Left ventricle myocardium inferior (tissue), 1 donor: Measurements from ENCODE around the gene ZNF335. TPM values are rescaled to one million over a fixed set of nuclear protein-coding genes. Genes with fewer than 3 reads are reported as not detected.

ENCODE experiments used
- DNase-seq: peaks from one replicate; pipeline ENCODE4 v3.0.0-alpha.2; 2020
- H3K27ac ChIP-seq: fragments of 200-600 bp; replicated peaks from 2 replicates; pipeline ENCODE4 v1.8.0; 2021
- H3K27me3 ChIP-seq: fragments of 200-600 bp; 2 replicates; pipeline ENCODE4 v1.8.0; 2021; ENCODE audit warnings: low read depth
- H3K36me3 ChIP-seq: fragments of 200-600 bp; 2 replicates; pipeline ENCODE4 v1.8.0; 2021
- H3K4me1 ChIP-seq: fragments of 200-600 bp; 2 replicates; pipeline ENCODE4 v1.8.0; 2021
- H3K4me3 ChIP-seq: fragments of 200-600 bp; 2 replicates; pipeline ENCODE4 v1.8.0; 2021; ENCODE audit warnings: mild to moderate bottlenecking, moderate library complexity
- H3K9me3 ChIP-seq: fragments of 200-600 bp; replicated peaks from 2 replicates; pipeline ENCODE4 v1.8.0; 2021
- intact Hi-C: fragments of 100-400 bp; cut with micrococcal nuclease; formaldehyde crosslinking; loops from one replicate; pipeline ENCODE4 v1.11.0; 2022
- total RNA-seq: library from RNA; stranded (reverse); fragmentation: NEBNext Ultra II Directional; extraction: Animal tissue kit (Norgen Biotek cat#: 25700); gene quantifications from one replicate; pipeline ENCODE4 v1.2.1, GENCODE V29; 2021
- TF ChIP-seq, protein P1 (sequence below): fragments of 200-600 bp; IDR thresholded peaks from 2 replicates; pipeline ENCODE4 v1.8.0; 2021; ENCODE audit warnings: antibody characterized with exemption, mild to moderate bottlenecking, borderline replicate concordance
- donor health status: DM: no; HTN: yes; CAD: no; lungs with severe emphysema.

ZNF335 gene
- total RNA-seq, 1 donor from 2014 or later, result 8.1 TPM

- Histone ChIP-seq H3K27ac (no peak overlapping the region), H3K27me3 (no peaks in the 10 kb centered on the region), H3K4me1 (peaks cover 3% of the 10 kb centered on the region), H3K4me3 (no peak overlapping the region), H3K36me3 (peaks cover 100% of the 10 kb centered on the region), H3K9me3 (no peaks in the 10 kb centered on the region)
- TF ChIP-seq, protein P1, sequence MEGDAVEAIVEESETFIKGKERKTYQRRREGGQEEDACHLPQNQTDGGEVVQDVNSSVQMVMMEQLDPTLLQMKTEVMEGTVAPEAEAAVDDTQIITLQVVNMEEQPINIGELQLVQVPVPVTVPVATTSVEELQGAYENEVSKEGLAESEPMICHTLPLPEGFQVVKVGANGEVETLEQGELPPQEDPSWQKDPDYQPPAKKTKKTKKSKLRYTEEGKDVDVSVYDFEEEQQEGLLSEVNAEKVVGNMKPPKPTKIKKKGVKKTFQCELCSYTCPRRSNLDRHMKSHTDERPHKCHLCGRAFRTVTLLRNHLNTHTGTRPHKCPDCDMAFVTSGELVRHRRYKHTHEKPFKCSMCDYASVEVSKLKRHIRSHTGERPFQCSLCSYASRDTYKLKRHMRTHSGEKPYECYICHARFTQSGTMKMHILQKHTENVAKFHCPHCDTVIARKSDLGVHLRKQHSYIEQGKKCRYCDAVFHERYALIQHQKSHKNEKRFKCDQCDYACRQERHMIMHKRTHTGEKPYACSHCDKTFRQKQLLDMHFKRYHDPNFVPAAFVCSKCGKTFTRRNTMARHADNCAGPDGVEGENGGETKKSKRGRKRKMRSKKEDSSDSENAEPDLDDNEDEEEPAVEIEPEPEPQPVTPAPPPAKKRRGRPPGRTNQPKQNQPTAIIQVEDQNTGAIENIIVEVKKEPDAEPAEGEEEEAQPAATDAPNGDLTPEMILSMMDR, result no peak
- intact Hi-C loops, result no loop called here
- DNase-seq, result no peak
These were observed 23.7 kb downstream of the ZNF335 start for GRCh38 chr20:45948261-45948733.

DNA sequence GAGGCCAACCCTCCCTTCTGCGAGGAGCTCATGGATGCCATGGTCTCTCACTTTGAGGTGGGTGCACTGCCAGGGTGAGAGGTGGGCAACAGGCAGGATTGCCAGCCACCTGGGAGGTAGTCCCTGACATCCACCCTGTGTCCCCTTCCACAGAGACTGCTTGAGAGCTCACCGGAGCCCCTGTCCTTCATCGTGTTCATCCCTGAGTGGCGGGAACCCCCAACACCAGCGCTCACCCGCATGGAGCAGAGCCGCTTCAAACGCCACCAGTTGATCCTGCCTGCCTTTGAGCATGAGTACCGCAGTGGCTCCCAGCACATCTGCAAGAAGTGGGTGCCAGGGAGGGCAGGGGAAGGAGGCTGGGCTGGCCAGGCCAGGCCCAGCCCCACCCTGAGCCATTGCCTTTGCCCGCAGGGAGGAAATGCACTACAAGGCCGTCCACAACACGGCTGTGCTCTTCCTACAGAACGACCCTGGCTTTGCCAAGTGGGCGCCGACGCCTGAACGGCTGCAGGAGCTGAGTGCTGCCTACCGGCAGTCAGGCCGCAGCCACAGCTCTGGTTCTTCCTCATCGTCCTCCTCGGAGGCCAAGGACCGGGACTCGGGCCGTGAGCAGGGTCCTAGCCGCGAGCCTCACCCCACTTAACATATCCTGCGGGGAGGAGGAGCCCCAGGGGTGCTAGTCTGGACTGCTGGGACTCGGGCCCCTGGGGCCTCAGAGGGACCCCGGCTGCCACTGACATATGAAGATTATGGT, 24.7 kb downstream of the ZNF335 start:
- intact Hi-C loops, result no loop called here
- Histone ChIP-seq H3K4me3 (no peak overlapping the region), H3K36me3 (peaks cover 100% of the 10 kb centered on the region), H3K9me3 (no peaks in the 10 kb centered on the region), H3K27me3 (no peaks in the 10 kb centered on the region), H3K4me1 (peaks cover 3% of the 10 kb centered on the region), H3K27ac (no peak overlapping the region)
- no peak for DNase-seq
- TF ChIP-seq, protein P1, result no peak

DNA sequence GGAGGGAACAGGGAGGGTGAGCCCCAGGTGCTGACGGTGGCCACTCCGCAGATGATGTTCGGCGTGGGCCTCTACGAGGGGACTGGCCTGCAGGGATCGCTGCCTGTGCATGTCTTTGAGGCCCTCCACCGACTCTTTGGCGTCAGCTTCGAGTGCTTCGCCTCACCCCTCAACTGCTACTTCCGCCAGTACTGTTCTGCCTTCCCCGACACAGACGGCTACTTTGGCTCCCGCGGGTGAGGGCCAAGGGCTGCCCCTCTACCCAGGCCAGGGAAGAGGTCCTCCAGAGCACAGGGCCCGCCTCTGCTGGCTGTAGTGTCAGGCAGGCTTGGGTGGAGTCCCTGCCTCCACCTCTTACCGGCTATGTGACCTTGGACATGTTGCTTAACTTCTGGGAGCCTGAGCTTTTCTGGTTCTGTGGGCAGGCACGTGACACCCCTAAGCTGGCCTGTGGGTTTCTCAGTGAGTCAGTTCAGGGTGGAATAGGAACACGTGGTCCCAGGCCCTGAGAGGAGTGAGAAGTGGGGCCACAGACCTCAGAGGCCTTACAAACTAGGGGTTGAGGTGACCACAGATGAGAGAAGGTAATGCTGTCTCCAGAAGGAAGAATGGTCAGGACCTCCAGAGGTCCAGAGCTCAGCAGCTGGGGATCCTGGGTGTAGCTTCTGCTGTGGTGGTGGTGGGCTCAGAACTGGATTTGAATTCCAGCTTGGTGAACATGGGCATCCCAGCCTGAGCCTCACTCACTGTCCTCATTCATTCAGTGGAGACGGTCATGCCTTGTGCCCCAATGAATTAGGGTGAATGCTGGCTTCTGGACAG, 25.6 kb downstream of the ZNF335 start:
- H3K27ac ChIP-seq, result peak overlapping the region; percentile 21
- intact Hi-C loops, result no loop called here

GRCh38 chr20:45945678-45946148, 26.3 kb downstream of the ZNF335 start:
- no peaks in the 10 kb centered on the region for H3K9me3 ChIP-seq
- H3K4me1 ChIP-seq, result peaks cover 3% of the 10 kb centered on the region
- H3K27me3 ChIP-seq, result no peaks in the 10 kb centered on the region
- peak overlapping the region; percentile 21 for H3K27ac ChIP-seq
- intact Hi-C loops, result no loop called here
- peaks cover 100% of the 10 kb centered on the region for H3K36me3 ChIP-seq
- H3K4me3 ChIP-seq, result no peak overlapping the region
- TF ChIP-seq, protein P1, result no peak
- no peak for DNase-seq

More for the DNA sequence above, 25.6 kb downstream of the ZNF335 start:
- Histone ChIP-seq H3K36me3 (peaks cover 100% of the 10 kb centered on the region), H3K9me3 (no peaks in the 10 kb centered on the region), H3K4me3 (no peak overlapping the region), H3K27me3 (no peaks in the 10 kb centered on the region), H3K4me1 (peaks cover 3% of the 10 kb centered on the region)
- TF ChIP-seq, protein P1, result no peak
- DNase-seq, result no peak

DNA sequence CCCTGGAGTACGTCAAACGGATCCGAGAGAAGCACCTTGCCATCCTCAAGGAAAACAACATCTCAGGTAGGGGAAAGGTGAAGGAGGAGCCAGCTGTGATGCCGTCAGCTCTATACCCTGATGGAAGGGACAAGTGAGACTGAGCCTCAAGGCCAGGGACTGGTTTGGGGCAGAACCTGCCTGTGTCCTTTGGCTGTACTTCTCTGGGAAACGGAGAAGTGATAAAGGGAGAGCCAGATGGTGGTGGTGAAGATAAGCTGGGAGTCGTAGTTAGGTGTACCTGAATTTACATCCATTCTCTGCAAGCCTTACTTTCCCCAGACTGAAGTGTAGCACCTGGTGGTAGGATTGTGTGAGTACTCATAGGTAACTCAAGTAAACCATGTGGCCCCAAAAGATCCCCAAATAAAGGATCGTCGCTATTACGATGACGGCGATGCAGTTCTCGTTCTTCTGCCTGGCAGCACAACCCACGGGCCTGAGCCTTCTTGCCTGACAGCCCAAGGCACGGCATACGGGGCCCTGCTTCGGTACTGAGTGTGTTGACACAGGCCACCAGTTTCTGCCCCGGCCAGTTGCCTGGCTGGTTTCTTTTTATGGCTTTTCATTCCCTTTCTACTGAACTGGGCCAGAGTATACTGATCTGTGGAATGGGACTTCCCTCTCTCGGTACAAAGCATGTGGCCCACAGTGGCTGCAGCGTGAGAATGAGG, 26.9 kb downstream of the ZNF335 start:
- Histone ChIP-seq H3K27me3 (no peaks in the 10 kb centered on the region), H3K36me3 (peaks cover 100% of the 10 kb centered on the region), H3K4me3 (no peak overlapping the region), H3K4me1 (peaks cover 3% of the 10 kb centered on the region), H3K9me3 (no peaks in the 10 kb centered on the region), H3K27ac (no peak overlapping the region)
- TF ChIP-seq, protein P1, result no peak
- intact Hi-C loops, result no loop called here
- no peak for DNase-seq
